ACC112 (cell line): ENCODE results near the gene ARL5C.
"Not testable (repeated sequence)": the region's sequence is repeated elsewhere in the genome, so short reads cannot be mapped to it uniquely, and the experiment has no call there.

Experiments used
- H2AFZ ChIP-seq: fragments of 200-600 bp; sonication (generic); one replicate; pipeline ENCODE4 v1.6.0; 2017; ENCODE audit warnings: antibody characterized with exemption, low read length; ENCODE audit not compliant: unreplicated experiment
- H3K27ac ChIP-seq: fragments of 200-600 bp; sonication (generic); 2 replicates; pipeline ENCODE4 v1.5.1; 2014; ENCODE audit warnings: low read depth, mild to moderate bottlenecking, antibody characterized with exemption, low read length, moderate library complexity
- H3K27me3 ChIP-seq: fragments of 200-600 bp; sonication (generic); 2 replicates; pipeline ENCODE4 v1.6.1; 2014; ENCODE audit warnings: mild to moderate bottlenecking, antibody characterized with exemption, low read length, moderate library complexity, mixed read lengths; ENCODE audit not compliant: insufficient read depth
- H3K36me3 ChIP-seq: fragments of 200-600 bp; sonication (generic); 2 replicates; pipeline ENCODE4 v1.6.1; 2016; ENCODE audit warnings: mild to moderate bottlenecking, antibody characterized with exemption, low read length, moderate library complexity, mixed read lengths; ENCODE audit not compliant: insufficient read depth
- H3K4me1 ChIP-seq: fragments of 200-600 bp; sonication (generic); one replicate; pipeline ENCODE4 v1.6.1; 2016; ENCODE audit warnings: low read length, mixed read lengths; ENCODE audit not compliant: insufficient read depth, unreplicated experiment, control insufficient read depth
- H3K4me3 ChIP-seq: fragments of 200-600 bp; sonication (generic); 2 replicates; pipeline ENCODE4 v1.5.1; 2014; ENCODE audit warnings: mild to moderate bottlenecking, low read depth, low read length
- H3K79me2 ChIP-seq: fragments of 200-600 bp; sonication (generic); one replicate; pipeline ENCODE4 v1.6.0; 2016; ENCODE audit warnings: low read length; ENCODE audit not compliant: control insufficient read depth, unreplicated experiment, insufficient read depth

The ARL5C gene

DNA sequence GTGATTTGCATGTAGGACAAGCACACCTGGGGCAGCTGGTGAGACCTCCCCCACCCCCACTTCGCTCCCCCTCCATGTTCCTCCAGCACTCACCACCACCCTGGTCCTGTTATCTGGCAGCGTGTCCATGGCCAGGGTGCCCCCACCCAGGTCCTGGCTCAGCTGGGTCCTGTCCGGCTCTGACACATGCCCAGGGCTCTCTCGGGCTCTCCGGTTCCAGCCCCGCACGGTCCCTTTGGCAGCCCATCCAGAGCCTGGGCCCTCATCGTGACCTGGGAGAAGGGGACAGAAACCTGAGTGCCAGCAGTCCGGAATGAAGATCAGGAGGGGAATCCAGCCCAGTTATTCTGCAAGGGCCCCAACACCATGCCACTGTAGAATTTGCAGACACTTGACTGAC, 26.4 kb downstream of the ARL5C start:
- Histone ChIP-seq H3K79me2 (no peaks in the 10 kb centered on the region), H3K4me1 (peaks cover 10% of the 10 kb centered on the region), H2AFZ (no peak overlapping the region), H3K27ac (no peak overlapping the region), H3K27me3 (no peaks in the 10 kb centered on the region), H3K36me3 (no peaks in the 10 kb centered on the region), H3K4me3 (no peak overlapping the region)

DNA sequence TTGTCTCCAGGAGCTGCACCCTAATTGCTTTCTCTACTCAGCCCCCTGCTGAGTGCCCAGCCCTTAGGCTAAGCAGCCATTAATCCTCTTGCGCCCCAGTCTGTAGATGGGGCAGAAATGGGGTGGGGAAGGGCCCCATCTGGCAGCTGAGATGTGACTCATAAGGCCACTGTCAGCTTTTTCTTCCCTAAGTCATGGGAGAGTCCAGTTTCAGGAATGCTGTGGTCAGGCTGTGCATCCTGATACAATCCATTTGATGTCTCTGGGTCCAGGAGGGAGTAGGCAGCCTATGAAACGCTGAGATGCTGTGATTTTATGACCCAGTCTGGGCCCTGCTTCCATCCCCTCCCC, 26.8 kb downstream of the ARL5C start:
- Histone ChIP-seq H2AFZ (no peak overlapping the region), H3K79me2 (no peaks in the 10 kb centered on the region), H3K4me1 (peaks cover 10% of the 10 kb centered on the region), H3K4me3 (no peak overlapping the region), H3K27ac (peak overlapping the region; percentile 14; the same call in 1 of the 2 replicates), H3K27me3 (no peaks in the 10 kb centered on the region), H3K36me3 (no peaks in the 10 kb centered on the region)

DNA sequence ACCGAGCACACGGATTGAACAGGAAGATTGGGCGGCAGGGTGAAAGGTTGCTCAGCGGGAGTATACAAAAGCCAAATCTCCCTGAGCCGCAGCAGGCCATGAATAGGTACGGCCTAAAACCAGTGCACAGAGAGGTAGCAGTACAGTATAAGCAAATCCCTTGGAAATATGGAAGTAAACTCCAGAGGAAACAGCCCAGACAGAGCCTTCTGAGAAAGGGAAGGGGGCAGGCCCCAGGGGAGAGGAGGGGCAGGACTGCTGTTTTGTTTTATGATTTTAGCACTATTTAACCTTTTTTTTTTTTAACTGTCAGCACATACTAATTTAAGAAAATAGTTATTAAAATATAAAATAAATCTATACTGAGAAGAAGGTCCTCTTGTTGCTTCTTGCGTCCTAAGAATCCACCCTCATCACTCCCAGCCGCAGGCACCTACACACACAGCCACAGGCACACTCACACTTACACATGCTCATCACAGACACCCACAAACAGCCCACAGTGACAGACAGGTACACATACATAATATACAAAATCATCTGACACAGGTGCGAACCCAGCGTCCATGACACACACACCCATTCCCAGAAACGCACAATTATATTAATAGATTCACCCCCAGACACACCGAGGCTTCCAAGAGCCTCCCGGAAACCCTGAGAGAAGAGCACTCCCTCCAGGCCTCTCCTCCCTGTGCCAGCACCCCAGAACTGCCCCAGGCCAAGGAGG, 27.4 kb downstream of the ARL5C start:
- Histone ChIP-seq H3K27me3 (no peaks in the 10 kb centered on the region), H3K36me3 (no peaks in the 10 kb centered on the region), H3K79me2 (no peaks in the 10 kb centered on the region), H3K4me1 (peaks cover 10% of the 10 kb centered on the region), H3K27ac (peak overlapping the region; percentile 14; the same call in 1 of the 2 replicates), H2AFZ (no peak overlapping the region), H3K4me3 (no peak overlapping the region)

DNA sequence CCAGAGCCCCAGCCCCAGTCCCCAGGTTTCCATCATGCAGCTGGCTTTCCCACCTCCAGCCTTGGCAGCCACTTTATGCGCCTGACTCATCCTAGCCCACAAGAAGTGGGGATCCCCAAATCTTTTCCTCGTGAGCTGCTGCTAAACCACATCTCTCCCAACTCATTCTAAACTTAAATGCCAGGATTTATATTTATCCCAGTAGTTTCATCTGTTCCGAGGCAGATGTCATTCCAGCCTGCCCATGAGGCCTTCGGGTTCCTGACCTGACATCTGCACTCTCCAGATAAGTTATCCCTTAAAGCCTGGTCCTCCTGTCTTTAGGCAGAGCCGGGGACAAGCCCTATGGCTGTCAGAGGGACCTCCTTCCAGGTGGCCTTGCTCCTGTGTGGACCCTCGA, 31.1 kb downstream of the ARL5C start:
- Histone ChIP-seq H3K27ac (no peak overlapping the region), H2AFZ (no peak overlapping the region), H3K36me3 (no peaks in the 10 kb centered on the region), H3K27me3 (no peaks in the 10 kb centered on the region), H3K4me1 (peaks cover 21% of the 10 kb centered on the region), H3K79me2 (no peaks in the 10 kb centered on the region), H3K4me3 (no peak overlapping the region)

DNA sequence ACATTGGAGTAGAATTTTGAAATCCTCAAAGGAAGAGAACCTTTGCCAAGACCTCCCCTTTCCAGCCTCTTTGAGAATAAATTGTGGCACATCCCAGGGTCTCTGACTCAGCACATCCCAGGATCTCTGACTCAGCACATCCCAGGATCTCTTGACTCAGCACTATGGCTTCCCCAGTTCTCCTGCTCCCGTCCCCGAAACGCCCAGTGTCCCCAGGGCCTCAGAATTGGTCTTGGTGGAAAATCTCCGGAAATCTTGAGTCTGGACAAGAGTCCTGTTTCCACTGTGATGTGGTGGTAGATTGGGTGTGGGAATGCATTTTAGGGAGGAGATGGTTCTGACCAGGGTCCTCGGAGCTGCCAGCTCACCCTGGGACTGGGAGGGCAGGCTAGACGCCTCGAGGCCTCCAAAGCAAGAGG, 33.8 kb downstream of the ARL5C start:
- Histone ChIP-seq H3K79me2 (no peaks in the 10 kb centered on the region), H3K4me3 (no peak overlapping the region), H3K36me3 (no peaks in the 10 kb centered on the region), H3K4me1 (peaks cover 11% of the 10 kb centered on the region), H3K27ac (peak overlapping the region; percentile 68), H2AFZ (peak overlapping the region; percentile 87), H3K27me3 (no peaks in the 10 kb centered on the region)

DNA sequence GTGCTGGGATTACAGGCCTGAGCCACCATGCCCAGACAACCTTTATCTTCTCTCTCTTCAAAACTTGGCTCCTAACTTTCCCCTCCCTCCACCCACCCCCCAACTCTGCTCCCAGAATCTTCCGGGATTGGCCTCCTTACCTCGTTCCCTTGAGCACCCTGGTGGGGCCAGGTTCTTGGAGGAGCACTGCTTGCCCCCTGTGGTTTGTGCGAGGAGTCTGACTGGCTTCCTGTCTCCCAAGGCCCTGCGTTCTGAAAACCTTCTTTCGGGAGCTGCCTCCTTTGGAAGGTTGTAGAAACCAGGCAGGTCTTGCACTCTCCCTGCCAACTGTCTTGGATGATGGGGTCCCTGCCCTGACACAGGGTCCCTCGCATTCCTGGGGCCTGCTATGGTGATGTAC, 34.3 kb downstream of the ARL5C start:
- Histone ChIP-seq H3K36me3 (no peaks in the 10 kb centered on the region), H3K79me2 (no peaks in the 10 kb centered on the region), H3K27me3 (no peaks in the 10 kb centered on the region), H3K27ac (peak overlapping the region; percentile 68), H2AFZ (no peak overlapping the region), H3K4me1 (peaks cover 11% of the 10 kb centered on the region), H3K4me3 (no peak overlapping the region)

DNA sequence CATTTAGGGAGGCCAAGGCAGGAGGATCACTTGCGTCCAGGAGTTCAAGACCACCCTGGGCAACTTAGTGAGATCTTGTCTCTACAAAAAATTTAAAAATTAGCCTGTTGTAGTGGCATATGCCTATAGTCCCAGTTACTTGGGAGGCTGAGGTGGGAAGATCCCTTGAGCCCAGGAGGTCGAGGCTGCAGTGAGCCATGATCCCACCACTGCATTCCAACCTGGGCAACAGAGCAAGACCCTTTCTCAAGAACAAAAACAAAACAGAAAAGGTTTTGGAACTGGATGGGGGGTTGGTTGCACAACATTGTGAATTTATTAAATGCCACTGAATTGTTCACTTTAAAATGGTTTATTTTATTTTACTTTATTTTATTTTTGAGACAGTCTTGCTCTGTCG, 35.8 kb downstream of the ARL5C start:
- H3K79me2 ChIP-seq = no peaks in the 10 kb centered on the region
- no peak overlapping the region for H3K27ac ChIP-seq
- H2AFZ ChIP-seq = no peak overlapping the region
- H3K36me3 ChIP-seq = no peaks in the 10 kb centered on the region
- peaks cover 11% of the 10 kb centered on the region for H3K4me1 ChIP-seq
- no peak overlapping the region for H3K4me3 ChIP-seq
- no peaks in the 10 kb centered on the region for H3K27me3 ChIP-seq

DNA sequence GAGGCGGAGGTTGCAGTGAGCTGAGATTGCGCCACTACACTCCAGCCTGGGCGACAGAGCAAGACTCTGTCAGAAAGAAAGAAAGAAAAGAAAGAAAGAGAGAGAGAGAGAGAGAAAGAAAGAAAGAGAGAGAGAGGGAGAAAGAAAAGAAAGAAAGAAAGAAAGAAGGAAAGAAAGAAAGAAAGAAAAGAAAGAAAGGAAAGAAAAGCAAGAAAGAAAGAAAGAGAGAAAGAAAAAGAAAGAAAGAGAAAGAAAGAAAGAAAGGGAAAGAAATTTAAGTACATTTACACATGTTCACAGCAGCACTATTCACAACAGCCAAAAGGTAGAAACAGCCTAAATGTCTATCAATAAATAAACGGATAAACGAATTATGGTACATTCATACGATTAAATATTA, 36.4 kb downstream of the ARL5C start:
- not testable (repeated sequence) for H3K4me3 ChIP-seq, H3K36me3 ChIP-seq, H3K27me3 ChIP-seq, H3K27ac ChIP-seq, H2AFZ ChIP-seq, H3K79me2 ChIP-seq
- H3K4me1 ChIP-seq = peaks cover 11% of the 10 kb centered on the region

DNA sequence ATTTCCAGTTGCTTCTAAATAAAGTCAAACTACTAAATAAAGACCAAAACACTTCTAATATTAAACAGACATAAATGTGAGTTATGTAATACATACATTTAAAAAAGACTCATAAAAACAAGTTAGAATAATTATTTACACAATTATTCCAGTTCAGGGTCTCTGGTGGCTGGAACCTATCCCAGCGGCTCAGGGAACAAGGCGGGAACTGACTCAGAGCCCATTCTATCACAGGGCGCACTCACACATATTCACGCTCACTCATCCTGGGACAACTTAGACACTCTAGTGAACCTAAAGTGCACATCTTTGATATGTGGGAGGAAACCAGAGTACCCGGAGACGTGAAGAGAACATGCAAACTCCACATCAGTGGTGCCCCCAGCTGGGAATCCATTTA, 39.5 kb downstream of the ARL5C start:
- Histone ChIP-seq H3K36me3 (no peaks in the 10 kb centered on the region), H3K27ac (no peak overlapping the region), H3K79me2 (no peaks in the 10 kb centered on the region), H3K4me1 (peaks cover under 1% of the 10 kb centered on the region), H3K4me3 (no peak overlapping the region), H2AFZ (no peak overlapping the region), H3K27me3 (no peaks in the 10 kb centered on the region)

DNA sequence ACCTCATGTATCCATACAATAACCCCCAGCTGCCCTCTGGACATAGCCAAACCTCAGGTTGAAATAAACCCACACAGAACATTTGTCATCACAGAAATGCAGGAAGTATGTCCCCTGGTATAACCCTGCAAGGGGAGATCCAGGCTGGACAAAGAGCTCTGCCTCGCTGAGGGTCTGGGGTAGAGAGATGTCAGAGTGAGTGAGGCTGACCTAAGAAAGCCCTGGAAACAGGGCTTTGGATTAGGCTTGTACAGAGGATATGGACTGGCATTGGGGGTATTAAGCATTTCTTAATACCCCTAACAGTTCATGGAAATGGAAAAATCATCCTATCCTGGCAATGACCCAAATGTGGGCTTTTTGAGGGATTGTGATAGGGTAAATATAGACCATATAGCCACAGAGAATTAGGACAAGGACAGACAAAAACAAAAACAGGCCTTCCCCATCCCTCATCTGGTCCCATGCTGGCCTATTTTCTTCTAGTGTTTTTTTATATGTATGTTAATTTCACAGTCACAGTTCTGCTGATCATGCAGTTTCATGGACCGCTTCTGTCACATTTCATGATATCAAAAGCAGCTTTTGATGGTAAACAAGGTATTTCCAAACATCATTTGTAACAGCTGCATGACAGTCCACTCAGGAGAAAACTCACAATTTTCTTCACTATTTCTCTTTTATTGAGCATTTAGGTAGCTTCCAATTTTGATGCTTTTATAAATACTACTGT, 40.7 kb downstream of the ARL5C start:
- H3K36me3 ChIP-seq = no peaks in the 10 kb centered on the region
- H3K79me2 ChIP-seq = no peaks in the 10 kb centered on the region
- no peak overlapping the region for H3K27ac ChIP-seq
- no peak overlapping the region for H2AFZ ChIP-seq
- H3K27me3 ChIP-seq = no peaks in the 10 kb centered on the region
- H3K4me3 ChIP-seq = no peak overlapping the region
- no peaks in the 10 kb centered on the region for H3K4me1 ChIP-seq

DNA sequence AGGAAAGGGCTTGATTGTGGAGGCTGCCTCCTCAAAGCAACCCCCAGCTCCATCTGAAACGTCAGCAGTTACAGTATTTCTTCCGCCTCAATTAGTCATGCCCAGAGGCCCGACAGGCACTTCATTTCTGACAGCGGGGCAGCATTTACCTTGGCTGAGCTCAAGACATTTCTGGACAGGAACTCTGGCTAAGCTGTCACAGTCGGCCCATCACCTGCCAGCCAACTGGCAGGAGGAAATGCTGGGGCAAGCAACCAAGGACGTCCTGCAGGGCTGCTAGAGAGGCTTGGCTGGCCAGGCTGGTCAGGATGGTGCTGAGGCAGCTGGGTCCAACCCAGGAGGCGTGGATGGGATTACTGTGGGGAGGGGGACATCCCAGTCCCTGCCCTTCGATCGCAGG, 42.3 kb downstream of the ARL5C start:
- no peaks in the 10 kb centered on the region for H3K36me3 ChIP-seq
- no peak overlapping the region for H3K4me3 ChIP-seq
- no peaks in the 10 kb centered on the region for H3K4me1 ChIP-seq
- no peak overlapping the region for H2AFZ ChIP-seq
- no peak overlapping the region for H3K27ac ChIP-seq
- no peaks in the 10 kb centered on the region for H3K27me3 ChIP-seq
- no peaks in the 10 kb centered on the region for H3K79me2 ChIP-seq
